ENCODE data around the gene SULF2.
"Not testable (repeated sequence)": the region's sequence is repeated elsewhere in the genome, so short reads cannot be mapped to it uniquely, and the experiment has no call there.

The SULF2 gene

GRCh38 chr20:47801079-47801478 lies 15.8 kb upstream of the SULF2 start:
- DNase-seq (ENCODE audit: low read depth in 1 of 2, low spot score in 1 of 2) = no peak
- in situ Hi-C loops (cut with HindIII; ENCODE audit: low pct_unique_long_range_greater_than_20kb, low sequenced_read_pairs) = no loop called here
- no peak for TF ChIP-seq JUND (IDR thresholded peaks at IDR 0.05; ENCODE audit: low read depth)

GRCh38 chr20:47800623-47801022 lies 15.3 kb upstream of the SULF2 start:
- in situ Hi-C loops (cut with HindIII; ENCODE audit: low pct_unique_long_range_greater_than_20kb, low sequenced_read_pairs) = no loop called here
- no peak for DNase-seq (ENCODE audit: low read depth in 1 of 2, low spot score in 1 of 2)
- TF ChIP-seq JUND (IDR thresholded peaks at IDR 0.05; ENCODE audit: low read depth) = no peak

GRCh38 chr20:47799116-47799715 lies 13.9 kb upstream of the SULF2 start:
- no peak for TF ChIP-seq JUND (IDR thresholded peaks at IDR 0.05; ENCODE audit: low read depth)
- in situ Hi-C loops (cut with HindIII; ENCODE audit: low pct_unique_long_range_greater_than_20kb, low sequenced_read_pairs) = no loop called here
- DNase-seq (ENCODE audit: low read depth in 1 of 2, low spot score in 1 of 2) = no peak

GRCh38 chr20:47796971-47797370 lies 11.7 kb upstream of the SULF2 start:
- in situ Hi-C loops (cut with HindIII; ENCODE audit: low pct_unique_long_range_greater_than_20kb, low sequenced_read_pairs) = no loop called here
- TF ChIP-seq JUND (IDR thresholded peaks at IDR 0.05; ENCODE audit: low read depth) = no peak
- DNase-seq (ENCODE audit: low read depth in 1 of 2, low spot score in 1 of 2) = no peak

GRCh38 chr20:47795214-47795907 lies 10.1 kb upstream of the SULF2 start:
- TF ChIP-seq JUND (IDR thresholded peaks at IDR 0.05; ENCODE audit: low read depth) = no peak
- peak in 1 of 2 experiments; percentile 59 for DNase-seq (ENCODE audit: low read depth in 1 of 2, low spot score in 1 of 2)
- in situ Hi-C loops (cut with HindIII; ENCODE audit: low pct_unique_long_range_greater_than_20kb, low sequenced_read_pairs) = no loop called here

- in situ Hi-C loops (cut with HindIII; ENCODE audit: low pct_unique_long_range_greater_than_20kb, low sequenced_read_pairs); DNase-seq (ENCODE audit: low read depth in 1 of 2, low spot score in 1 of 2): not testable (repeated sequence)
These were observed 9.0 kb upstream of the SULF2 start for GRCh38 chr20:47794264-47794663.

GRCh38 chr20:47792021-47792618 lies 6.8 kb upstream of the SULF2 start:
- in situ Hi-C loops (cut with HindIII; ENCODE audit: low pct_unique_long_range_greater_than_20kb, low sequenced_read_pairs) = no loop called here
- DNase-seq (ENCODE audit: low read depth in 1 of 2, low spot score in 1 of 2) = no peak
- no peak for TF ChIP-seq JUND (IDR thresholded peaks at IDR 0.05; ENCODE audit: low read depth)

GRCh38 chr20:47791084-47791599 lies 5.9 kb upstream of the SULF2 start:
- in situ Hi-C loops (cut with HindIII; ENCODE audit: low pct_unique_long_range_greater_than_20kb, low sequenced_read_pairs) = no loop called here
- no peak for DNase-seq (ENCODE audit: low read depth in 1 of 2, low spot score in 1 of 2)
- no peak for TF ChIP-seq JUND (IDR thresholded peaks at IDR 0.05; ENCODE audit: low read depth)

- in situ Hi-C loops (cut with HindIII; ENCODE audit: low pct_unique_long_range_greater_than_20kb, low sequenced_read_pairs) = no loop called here
- no peak for DNase-seq (ENCODE audit: low read depth in 1 of 2, low spot score in 1 of 2)
- TF ChIP-seq JUND (IDR thresholded peaks at IDR 0.05; ENCODE audit: low read depth) = no peak
These were observed 5.3 kb upstream of the SULF2 start for GRCh38 chr20:47790580-47790965.

- DNase-seq (ENCODE audit: low read depth in 1 of 2, low spot score in 1 of 2) = no peak
- in situ Hi-C loops (cut with HindIII; ENCODE audit: low pct_unique_long_range_greater_than_20kb, low sequenced_read_pairs) = no loop called here
- no peak for TF ChIP-seq JUND (IDR thresholded peaks at IDR 0.05; ENCODE audit: low read depth)
These were observed 4.7 kb upstream of the SULF2 start for GRCh38 chr20:47789764-47790579.

- no peak for TF ChIP-seq JUND (IDR thresholded peaks at IDR 0.05; ENCODE audit: low read depth)
- in situ Hi-C loops (cut with HindIII; ENCODE audit: low pct_unique_long_range_greater_than_20kb, low sequenced_read_pairs) = no loop called here
- peak in 1 of 2 experiments; percentile 59 for DNase-seq (ENCODE audit: low read depth in 1 of 2, low spot score in 1 of 2)
These were observed 3.9 kb upstream of the SULF2 start for GRCh38 chr20:47789081-47789763.

GRCh38 chr20:47788741-47789080 lies 3.4 kb upstream of the SULF2 start:
- TF ChIP-seq JUND (IDR thresholded peaks at IDR 0.05; ENCODE audit: low read depth) = no peak
- in situ Hi-C loops (cut with HindIII; ENCODE audit: low pct_unique_long_range_greater_than_20kb, low sequenced_read_pairs) = no loop called here
- DNase-seq (ENCODE audit: low read depth in 1 of 2, low spot score in 1 of 2) = no peak

Measured in T47D (cell line).